Sigmoid colon (tissue), 4 donors: ENCODE measurements around the gene ARPC3.
"Not testable (repeated sequence)": the region's sequence is repeated elsewhere in the genome, so short reads cannot be mapped to it uniquely, and the experiment has no call there.

Source experiments
- POLR2A ChIP-seq, 2 donors: fragments of 450-650 bp; IDR thresholded peaks; one replicate each; pipeline ENCODE4 v1.6.1; 2016; ENCODE audit warnings: antibody characterized with exemption in 2 of 2, mild to moderate bottlenecking in 2 of 2, moderate library complexity in 2 of 2
- POLR2AphosphoS5 ChIP-seq, 4 donors: sonication (generic); formaldehyde crosslinking; IDR thresholded peaks; one replicate each; pipeline ENCODE4 v1.6.1; 2017; ENCODE audit warnings: antibody characterized with exemption in 4 of 4
- TF ChIP-seq, protein P1 (sequence below), 4 experiments: fragments of 450-650 bp in 3 of 4; fragments of 200-600 bp in 1 of 4; IDR thresholded peaks; one replicate each; pipeline ENCODE4 v1.5.1; 2016 to 2019; ENCODE audit warnings: antibody characterized with exemption in 4 of 4, mild to moderate bottlenecking in 3 of 4, moderate library complexity in 2 of 4

- TF ChIP-seq, protein P1, sequence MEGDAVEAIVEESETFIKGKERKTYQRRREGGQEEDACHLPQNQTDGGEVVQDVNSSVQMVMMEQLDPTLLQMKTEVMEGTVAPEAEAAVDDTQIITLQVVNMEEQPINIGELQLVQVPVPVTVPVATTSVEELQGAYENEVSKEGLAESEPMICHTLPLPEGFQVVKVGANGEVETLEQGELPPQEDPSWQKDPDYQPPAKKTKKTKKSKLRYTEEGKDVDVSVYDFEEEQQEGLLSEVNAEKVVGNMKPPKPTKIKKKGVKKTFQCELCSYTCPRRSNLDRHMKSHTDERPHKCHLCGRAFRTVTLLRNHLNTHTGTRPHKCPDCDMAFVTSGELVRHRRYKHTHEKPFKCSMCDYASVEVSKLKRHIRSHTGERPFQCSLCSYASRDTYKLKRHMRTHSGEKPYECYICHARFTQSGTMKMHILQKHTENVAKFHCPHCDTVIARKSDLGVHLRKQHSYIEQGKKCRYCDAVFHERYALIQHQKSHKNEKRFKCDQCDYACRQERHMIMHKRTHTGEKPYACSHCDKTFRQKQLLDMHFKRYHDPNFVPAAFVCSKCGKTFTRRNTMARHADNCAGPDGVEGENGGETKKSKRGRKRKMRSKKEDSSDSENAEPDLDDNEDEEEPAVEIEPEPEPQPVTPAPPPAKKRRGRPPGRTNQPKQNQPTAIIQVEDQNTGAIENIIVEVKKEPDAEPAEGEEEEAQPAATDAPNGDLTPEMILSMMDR (IDR thresholded peaks at IDR 0.05): not testable (repeated sequence)
- TF ChIP-seq POLR2A, POLR2AphosphoS5 (IDR thresholded peaks at IDR 0.05): not testable (repeated sequence)
Observed at GRCh38 chr12:110405126-110405662, 44.9 kb downstream of the ARPC3 start.
